Adipocyte (in vitro differentiated cells): ENCODE measurements around the gene UTS2R.

Experiments
- DNase-seq: peaks from one replicate; pipeline ENCODE4 v3.0.0-alpha.2; 2015; ENCODE audit warnings: low read depth
- H3K27me3 ChIP-seq: replicated peaks from 2 replicates; pipeline ENCODE4 v1.7.0; 2013; ENCODE audit warnings: mild to moderate bottlenecking, low read length, moderate library complexity; ENCODE audit not compliant: control insufficient read depth, insufficient read depth
- H3K36me3 ChIP-seq: 2 replicates; pipeline ENCODE4 v1.7.0; 2013; ENCODE audit warnings: low read length, mild to moderate bottlenecking, moderate library complexity; ENCODE audit not compliant: control insufficient read depth, insufficient read depth, severe bottlenecking
- H3K4me1 ChIP-seq: 2 replicates; pipeline ENCODE4 v1.7.0; 2013; ENCODE audit warnings: mild to moderate bottlenecking, low read length, moderate library complexity; ENCODE audit not compliant: control insufficient read depth, insufficient read depth
- H3K4me3 ChIP-seq: 2 replicates; pipeline ENCODE4 v1.7.0; 2013; ENCODE audit warnings: mild to moderate bottlenecking, low read length, moderate library complexity
- H3K9ac ChIP-seq: 2 replicates; pipeline ENCODE4 v1.7.0; 2013; ENCODE audit warnings: mild to moderate bottlenecking, low read length, moderate library complexity
- H3K9me3 ChIP-seq: 2 replicates; pipeline ENCODE4 v1.7.0; 2013; ENCODE audit warnings: mild to moderate bottlenecking, low read length, moderate library complexity; ENCODE audit not compliant: control insufficient read depth

UTS2R gene

DNA sequence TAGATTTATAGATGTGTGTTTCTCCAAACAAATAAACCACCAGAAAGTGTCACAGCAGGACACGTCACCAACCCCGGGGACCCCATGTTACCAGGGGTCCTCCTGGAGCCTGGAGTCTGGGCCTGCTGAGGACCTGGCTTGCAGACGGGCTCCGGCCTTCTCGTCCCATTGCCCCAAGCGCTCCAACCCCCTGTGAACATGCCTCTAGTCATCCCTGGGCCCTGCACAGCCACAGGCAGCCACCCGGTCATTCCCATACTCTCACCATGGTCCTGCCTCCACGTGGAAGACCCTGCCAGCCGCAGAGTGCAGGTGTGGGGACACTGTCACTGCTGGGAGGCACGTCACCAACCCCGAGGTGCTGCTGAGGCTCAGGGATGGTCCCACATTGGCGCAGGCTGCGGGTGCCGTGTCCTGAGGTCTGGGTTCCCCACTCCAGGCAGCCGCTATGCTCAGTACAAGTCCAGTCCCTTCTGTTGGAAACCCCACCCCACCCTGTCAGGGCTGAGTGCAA, 42.5 kb upstream of the UTS2R start:
- peaks cover 21% of the 10 kb centered on the region for H3K4me1 ChIP-seq

DNA sequence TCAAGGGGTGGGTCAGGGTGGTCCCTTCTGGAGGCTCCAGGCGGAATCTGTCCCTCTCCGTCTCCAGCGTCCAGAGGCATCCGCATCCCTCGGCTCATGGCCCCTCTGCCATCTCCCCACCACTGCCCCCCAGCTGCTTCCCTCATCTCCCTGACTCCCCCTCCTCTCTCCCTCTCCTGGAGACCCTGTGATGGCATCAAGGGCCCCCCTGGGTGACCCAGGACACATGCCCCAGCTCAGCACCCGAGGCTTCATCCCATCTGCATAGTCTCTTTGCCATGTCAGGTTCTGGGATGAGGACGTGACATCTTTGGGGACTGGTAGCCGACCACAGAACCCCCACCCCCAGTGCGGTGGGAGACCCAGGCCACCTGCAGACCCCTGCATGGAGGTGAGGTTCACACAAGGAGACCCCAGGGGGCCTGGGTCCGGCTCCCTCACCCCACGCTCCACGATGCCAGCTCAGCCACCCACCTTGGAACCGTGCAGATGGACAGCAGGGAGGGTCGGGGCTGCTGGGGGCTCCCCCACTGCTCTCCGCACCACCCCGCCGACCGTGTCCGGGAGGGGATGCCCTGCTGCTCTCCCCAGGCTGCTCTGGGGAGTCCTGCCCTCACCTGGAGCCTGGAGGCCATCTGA, 41.8 kb upstream of the UTS2R start:
- no peak overlapping the region for H3K9ac ChIP-seq
- H3K4me3 ChIP-seq: no peak overlapping the region
- no peaks in the 10 kb centered on the region for H3K36me3 ChIP-seq
- no peaks in the 10 kb centered on the region for H3K9me3 ChIP-seq
- peaks cover 28% of the 10 kb centered on the region for H3K4me1 ChIP-seq
- no peaks in the 10 kb centered on the region for H3K27me3 ChIP-seq
- DNase-seq: no peak

More for the DNA sequence above, 42.5 kb upstream of the UTS2R start:
- H3K4me3 ChIP-seq: no peak overlapping the region
- no peaks in the 10 kb centered on the region for H3K9me3 ChIP-seq
- DNase-seq: no peak
- no peak overlapping the region for H3K9ac ChIP-seq
- H3K27me3 ChIP-seq: no peaks in the 10 kb centered on the region
- no peaks in the 10 kb centered on the region for H3K36me3 ChIP-seq

DNA sequence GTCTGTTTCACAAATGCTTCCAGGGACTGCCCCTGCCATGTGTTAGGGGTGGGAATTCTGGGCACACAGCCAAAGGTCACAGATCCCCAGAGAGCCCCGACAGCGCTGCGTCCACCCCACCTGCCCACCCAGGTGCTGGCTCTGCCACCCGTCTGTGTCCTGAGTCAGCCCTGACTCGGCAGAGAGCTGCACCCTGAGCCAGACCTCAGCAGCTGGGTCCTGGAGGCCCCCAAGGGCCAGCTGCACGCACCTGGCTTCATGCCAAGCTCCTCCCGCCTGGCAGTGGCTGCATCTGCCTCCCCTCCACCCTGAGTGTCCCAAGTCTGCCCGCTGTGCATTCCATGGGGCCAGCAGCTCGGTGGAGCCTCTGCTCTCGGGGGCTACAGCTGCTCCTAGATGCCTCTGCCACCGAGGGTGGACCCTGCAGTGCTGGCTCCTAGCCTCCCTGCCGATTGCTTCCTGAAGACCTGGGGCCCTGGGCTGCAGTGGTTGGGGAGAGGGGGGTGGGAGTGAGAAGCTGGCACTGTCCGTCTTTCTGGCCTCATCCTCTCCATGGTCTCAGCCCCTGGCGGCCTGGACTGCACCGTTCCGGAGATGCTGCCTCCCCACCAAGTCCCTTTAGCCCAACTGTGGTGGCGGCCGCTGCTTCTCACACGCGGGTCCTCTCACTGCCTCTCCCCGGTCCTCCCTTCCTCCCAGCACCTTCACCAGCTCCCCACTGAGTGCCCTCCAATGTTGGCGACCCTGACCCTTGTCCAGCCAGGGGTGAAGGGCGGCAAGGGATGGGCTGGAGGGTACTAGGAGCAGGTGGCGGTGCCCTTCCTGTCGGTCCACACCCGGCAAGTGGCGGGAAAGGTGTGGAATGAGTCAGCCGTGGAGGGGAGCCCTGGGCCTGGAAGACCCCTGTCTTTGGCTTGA, 41.0 kb upstream of the UTS2R start:
- Histone ChIP-seq H3K9me3 (no peaks in the 10 kb centered on the region), H3K4me3 (no peak overlapping the region), H3K27me3 (no peaks in the 10 kb centered on the region), H3K36me3 (no peaks in the 10 kb centered on the region), H3K9ac (peak overlapping the region; percentile 39), H3K4me1 (peaks cover 35% of the 10 kb centered on the region)
- DNase-seq: peak; percentile 68

DNA sequence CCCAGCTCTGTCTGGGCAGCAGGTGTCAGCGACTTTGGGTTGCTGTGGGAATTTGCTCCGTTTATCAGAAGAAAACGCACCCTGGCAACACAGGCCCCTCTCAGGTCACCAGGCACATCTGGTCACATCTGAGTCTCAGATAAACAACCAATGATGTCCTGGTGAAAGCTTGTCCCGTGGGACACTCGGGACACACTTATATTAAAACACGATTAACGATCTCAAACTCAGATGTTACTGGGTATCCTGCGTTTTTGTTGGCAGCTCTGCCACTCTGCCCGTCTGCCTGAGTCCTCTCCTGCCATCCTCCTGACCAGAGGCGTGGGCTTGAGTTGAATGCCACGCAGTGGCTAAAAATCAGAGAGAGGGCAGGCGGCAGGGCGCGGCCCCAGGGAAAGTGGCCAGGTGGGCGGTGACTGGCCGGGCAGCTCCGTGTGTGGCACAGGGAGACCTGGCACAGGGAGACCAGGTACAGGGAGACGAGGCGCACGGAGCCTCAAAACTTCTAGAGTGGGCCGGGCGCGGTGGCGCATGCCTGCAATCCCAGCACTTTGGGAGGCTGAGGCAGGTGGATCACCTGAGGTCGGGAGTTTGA, 40.1 kb upstream of the UTS2R start:
- H3K9ac ChIP-seq: no peak overlapping the region
- peaks cover 35% of the 10 kb centered on the region for H3K4me1 ChIP-seq
- H3K9me3 ChIP-seq: no peaks in the 10 kb centered on the region
- no peak overlapping the region for H3K4me3 ChIP-seq
- DNase-seq: no peak
- no peaks in the 10 kb centered on the region for H3K36me3 ChIP-seq
- H3K27me3 ChIP-seq: no peaks in the 10 kb centered on the region

DNA sequence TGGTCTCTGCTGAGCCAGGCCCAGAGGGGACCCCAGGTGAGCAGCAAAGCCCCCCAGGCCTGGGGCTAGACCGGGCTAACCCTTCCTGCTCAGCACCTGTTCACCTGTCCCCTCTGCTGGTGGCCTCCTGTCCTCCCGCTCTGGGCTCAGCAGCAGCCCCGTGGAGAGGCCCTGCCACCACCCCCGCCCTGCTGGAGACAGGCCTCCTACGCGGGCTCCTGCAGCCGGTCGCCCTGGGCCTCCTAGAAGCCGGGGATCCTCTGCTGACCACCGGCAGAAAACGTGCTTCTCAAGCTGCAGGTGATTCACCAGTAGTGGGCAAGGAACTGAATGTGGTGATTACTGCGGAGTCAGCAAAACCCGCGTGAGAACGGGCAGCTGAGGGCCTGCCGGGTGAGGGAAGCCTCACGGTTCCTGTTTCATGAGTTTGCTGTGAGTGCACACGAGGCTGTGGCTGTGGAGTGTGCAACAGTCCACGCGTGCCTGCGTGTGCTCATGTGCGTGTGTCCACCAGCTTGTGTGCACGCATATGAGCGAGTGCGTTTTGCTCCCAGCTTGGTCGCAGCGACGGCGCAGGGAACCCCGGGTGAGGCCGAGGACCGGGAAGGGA, 38.8 kb upstream of the UTS2R start:
- DNase-seq: peak; percentile 65
- no peaks in the 10 kb centered on the region for H3K9me3 ChIP-seq
- H3K4me1 ChIP-seq: peaks cover 35% of the 10 kb centered on the region

DNA sequence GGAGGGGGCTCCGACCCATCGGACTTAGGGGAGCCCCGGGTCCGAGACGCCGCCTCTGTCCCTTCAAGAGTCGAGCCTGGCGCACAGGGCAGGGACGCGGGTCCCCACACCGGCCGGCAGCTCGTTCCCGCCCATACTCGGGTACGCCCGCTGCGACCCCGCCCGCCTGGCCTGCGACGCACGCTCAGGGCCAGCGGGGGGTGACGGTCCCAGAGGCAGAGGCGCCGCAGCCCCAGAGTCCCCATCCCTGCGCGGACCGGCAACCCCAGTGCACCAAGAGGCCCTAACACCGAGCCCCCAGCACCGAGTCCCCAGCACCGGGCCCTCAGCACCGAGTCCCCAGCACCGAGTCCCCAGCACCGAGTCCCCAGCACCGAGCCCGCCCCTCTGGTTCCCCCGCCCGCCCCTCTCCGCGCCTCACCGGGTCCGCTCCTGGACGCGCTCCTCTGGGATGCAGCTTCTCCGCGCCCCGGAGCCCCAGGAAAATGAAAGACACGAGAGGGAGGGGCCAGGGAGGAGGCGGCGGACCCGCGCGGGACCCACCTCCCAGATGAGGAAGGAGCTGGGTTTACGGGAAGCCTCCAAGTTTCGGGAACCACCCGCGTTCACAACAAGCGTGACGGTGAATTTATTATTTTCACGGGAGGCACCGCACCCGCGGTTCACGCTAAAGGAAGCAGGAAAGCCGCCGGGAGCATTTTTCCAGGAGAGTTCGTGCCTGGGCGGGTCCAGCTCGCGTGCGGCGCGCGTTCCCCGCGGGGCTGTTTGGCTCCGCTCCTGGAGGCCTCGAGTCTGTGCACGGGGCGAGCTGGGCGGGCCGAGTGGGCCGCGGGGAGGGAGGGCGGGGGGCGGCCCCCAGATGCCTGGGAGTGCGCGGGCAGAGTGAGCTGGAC, 38.0 kb upstream of the UTS2R start, which contains the start of gene SECTM1:
SECTM1 (minus strand) TSS at position 488 of the 893 bp plus-strand sequence. CDS start 6,526 bp downstream, outside the sequence.
- Histone ChIP-seq H3K9me3 (no peaks in the 10 kb centered on the region), H3K27me3 (no peaks in the 10 kb centered on the region), H3K36me3 (no peaks in the 10 kb centered on the region), H3K9ac (peak within 1 kb of the TSS; percentile 78), H3K4me1 (peaks cover 36% of the 10 kb centered on the region), H3K4me3 (peak within 1 kb of the TSS; percentile 77)
- DNase-seq: peak; percentile 92

More for the DNA sequence above, 38.8 kb upstream of the UTS2R start:
- H3K27me3 ChIP-seq: no peaks in the 10 kb centered on the region
- H3K9ac ChIP-seq: peak overlapping the region; percentile 65
- H3K36me3 ChIP-seq: no peaks in the 10 kb centered on the region
- peak overlapping the region; percentile 77 for H3K4me3 ChIP-seq

DNA sequence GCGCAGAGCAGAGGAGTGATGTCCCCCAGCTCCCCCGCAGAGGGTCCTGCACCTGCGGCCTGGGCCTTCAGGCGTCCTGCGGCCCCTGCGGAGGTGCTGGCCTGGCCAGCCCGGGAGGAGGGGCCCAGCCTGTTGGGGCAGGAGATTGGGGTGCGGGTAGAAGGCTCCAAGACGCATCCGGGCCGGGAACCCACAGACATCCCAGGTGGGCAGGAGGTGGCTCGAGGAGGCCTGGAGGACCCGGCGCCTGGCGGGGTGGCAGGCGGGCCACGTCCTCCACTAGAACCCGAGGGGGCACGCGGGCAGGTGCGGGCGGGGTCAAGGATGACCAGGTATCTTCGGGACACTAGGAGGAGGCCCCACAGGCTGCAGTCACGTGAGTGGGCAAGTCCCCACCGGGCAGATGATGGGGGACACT, 37.4 kb upstream of the UTS2R start:
- no peak for DNase-seq
- H3K4me1 ChIP-seq: peaks cover 42% of the 10 kb centered on the region
- peak overlapping the region; percentile 27 for H3K9ac ChIP-seq
- H3K27me3 ChIP-seq: no peaks in the 10 kb centered on the region
- no peaks in the 10 kb centered on the region for H3K9me3 ChIP-seq
- no peaks in the 10 kb centered on the region for H3K36me3 ChIP-seq
- H3K4me3 ChIP-seq: peak overlapping the region; percentile 77

DNA sequence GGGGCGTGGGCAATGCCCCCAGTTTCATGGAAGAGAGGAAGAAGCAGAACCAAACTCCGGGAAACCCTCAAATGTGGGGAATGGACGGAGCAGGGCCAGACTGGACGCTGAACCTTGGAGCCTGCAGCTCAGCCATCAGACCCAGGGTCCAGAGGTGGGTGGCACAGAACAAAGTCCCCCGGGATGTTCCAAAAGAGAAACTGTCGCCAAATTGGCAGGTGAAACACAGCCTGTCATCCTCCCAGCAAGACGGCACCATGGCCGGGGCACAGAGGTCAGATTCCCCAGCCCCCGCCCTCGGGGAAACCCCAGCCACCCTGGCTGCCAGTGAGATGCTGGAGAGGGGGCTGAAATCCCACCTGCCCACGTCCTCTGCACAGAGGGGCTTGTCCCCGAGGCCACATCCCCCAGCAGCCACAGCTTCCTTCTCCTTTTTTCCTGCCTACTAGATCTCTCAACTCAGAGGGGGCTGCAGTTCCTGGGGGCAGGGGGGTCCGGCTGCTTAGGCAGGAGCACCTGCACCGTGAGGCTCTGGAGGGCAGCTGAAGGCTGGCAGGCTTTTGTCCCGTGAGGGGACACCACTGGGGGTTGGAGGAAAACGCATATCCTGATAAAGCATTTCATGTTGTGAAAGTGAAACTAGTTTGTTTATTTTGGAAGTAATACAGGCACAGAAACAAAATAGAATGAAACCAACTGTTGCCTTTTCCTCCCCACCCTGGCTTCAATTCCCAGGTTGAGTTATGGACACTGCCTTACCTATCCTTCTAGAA, 36.8 kb upstream of the UTS2R start:
- Histone ChIP-seq H3K4me1 (peaks cover 46% of the 10 kb centered on the region), H3K27me3 (no peaks in the 10 kb centered on the region), H3K36me3 (no peaks in the 10 kb centered on the region), H3K4me3 (peak overlapping the region; percentile 77), H3K9me3 (no peaks in the 10 kb centered on the region), H3K9ac (peak overlapping the region; percentile 27)
- DNase-seq: peak; percentile 70

DNA sequence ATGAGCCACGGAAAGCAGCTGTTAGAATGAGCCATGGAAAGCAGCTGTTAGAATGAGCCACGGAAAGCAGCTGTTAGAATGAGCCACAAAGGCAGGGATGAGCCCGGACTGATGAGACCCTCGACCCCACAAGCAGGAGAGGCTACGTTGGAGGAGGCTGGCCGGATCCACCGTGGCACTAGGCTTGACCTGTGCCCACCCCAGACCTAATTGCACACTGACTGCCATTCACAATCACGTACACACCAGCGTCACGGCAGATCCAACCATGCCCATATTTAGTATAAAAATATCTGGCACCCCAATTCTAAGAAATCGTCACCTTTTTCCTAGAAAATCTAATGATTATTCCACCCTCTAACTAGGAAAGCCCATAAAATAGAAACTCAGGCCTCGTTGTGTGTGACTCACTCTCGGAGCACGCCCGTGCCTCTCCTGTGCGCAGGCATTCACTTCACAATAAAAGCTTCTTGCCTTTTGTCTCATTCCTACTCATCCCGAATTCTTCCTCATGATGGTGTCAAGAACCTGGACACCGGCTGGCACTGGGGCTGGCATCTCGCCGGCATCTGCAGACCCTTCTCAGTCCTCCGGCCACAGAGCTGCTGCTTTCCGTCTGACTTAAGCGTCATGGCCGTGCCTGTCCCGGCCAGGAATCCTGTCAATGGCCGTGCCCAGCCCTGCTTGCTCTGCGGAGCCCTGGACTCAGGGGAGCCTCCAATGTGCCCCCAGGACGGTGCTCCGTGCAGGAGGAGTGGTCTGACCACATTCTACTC, 32.5 kb upstream of the UTS2R start:
- H3K4me3 ChIP-seq: peak overlapping the region; percentile 75
- peak; percentile 68 for DNase-seq
- peaks cover 13% of the 10 kb centered on the region for H3K9me3 ChIP-seq
- H3K27me3 ChIP-seq: peaks cover 10% of the 10 kb centered on the region
- peaks cover 26% of the 10 kb centered on the region for H3K4me1 ChIP-seq
- peak overlapping the region; percentile 65 for H3K9ac ChIP-seq
- no peaks in the 10 kb centered on the region for H3K36me3 ChIP-seq
